Measurements from ENCODE around the gene KRT1. TPM values are rescaled to one million over a fixed set of nuclear protein-coding genes. Genes with fewer than 3 reads are reported as not detected.
A peak's percentile ranks its signal among the peaks of the same experiment; 100 is the strongest.

Gene KRT1
- total RNA-seq, result under 1 TPM; 0.33 to 0.60 TPM

DNA sequence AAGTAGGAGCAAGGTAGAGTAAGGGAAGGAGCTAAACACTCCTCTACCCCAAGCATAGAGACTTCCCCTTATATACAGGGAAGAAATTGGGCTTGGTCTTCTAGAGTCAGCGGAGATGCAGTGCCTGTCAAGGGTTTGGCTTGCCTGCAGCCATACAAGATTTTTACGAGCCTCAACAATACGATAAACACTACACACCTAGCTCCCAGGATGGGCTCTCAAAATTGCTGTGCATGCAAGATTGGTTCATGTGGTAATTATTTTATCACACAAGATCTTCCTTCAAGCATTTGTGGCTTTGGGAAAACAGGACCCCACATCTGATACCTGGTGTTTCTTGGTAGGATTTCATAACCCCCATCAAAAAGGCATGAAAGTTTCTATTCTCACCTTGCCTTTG is at the start of gene KRT1:
Gene KRT1, minus strand, starts transcription at position 45 of the 400 bp plus-strand sequence. CDS start 59 bp downstream, outside the sequence.
- ChIA-PET POLR2A (no interaction called here), CTCF (interaction anchor here (1.7 kb wide), 1 partner anchor 96 kb away, joined by 3 read pairs; the partner anchor contains the start of gene KRT76)
- DNase-seq, result no peak
- H3K4me3 Mint-ChIP-seq, result peak within 1 kb of the TSS; percentile 3
- H3K27ac Mint-ChIP-seq, result peak within 1 kb of the TSS; percentile 3
- no peaks in the 10 kb centered on the region for H3K36me3 Mint-ChIP-seq (ENCODE audit: low read depth)
- peaks cover 28% of the 10 kb centered on the region for H3K27me3 Mint-ChIP-seq
- H3K4me1 Mint-ChIP-seq, result peaks cover 38% of the 10 kb centered on the region
- no peaks in the 10 kb centered on the region for H3K9me3 Mint-ChIP-seq

DNA sequence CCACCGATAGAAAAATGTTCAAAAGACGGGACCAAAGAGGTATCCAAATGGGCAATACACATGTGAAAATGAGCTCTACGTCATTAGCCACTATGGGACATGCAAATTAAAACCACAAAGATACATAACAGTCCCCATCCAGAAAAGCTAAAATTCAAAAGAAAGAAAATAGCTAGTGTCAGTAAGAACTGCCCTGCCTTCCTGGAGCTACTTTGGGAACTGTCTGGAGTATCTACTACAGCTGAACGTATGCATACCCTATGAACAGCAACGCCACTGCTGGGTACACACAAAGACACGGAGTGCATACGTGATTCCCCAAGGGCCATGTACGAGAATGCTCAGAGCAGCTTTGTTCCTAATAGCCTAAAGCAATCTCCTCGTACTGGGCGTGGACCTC is 48.9 kb upstream of the KRT1 start:
- Mint-ChIP-seq H3K4me3 (no peak overlapping the region), H3K36me3 (ENCODE audit: low read depth) (no peaks in the 10 kb centered on the region), H3K9me3 (no peaks in the 10 kb centered on the region), H3K27ac (no peak overlapping the region), H3K4me1 (no peaks in the 10 kb centered on the region), H3K27me3 (peaks cover 13% of the 10 kb centered on the region)
- POLR2A ChIA-PET, result no interaction called here
- no peak for DNase-seq
- CTCF ChIA-PET, result interaction anchor here (0.6 to 1.3 kb wide), 2 partner anchors 14 to 21 kb away, joined by 3 read pairs; no protein-coding TSS in a partner anchor

DNA sequence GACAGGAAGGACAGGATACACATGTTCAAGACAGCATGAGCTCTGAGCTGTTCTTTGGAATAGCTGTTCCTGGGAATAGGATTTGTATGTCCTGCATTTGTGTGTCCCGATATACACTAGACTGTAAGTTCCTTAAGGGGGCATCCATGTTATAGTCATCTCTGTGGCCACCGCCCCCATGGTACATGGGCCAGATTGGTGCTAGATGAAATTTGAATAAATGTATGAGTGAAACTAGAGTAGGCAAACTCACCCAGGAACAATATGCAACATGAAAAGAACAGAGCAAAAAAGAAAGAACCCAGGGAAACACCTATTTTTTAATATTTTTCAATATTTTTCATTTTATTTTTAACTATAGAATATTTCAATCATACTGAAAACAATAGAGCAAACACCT is 48.2 kb upstream of the KRT1 start:
- peaks cover 13% of the 10 kb centered on the region for H3K27me3 Mint-ChIP-seq
- no peaks in the 10 kb centered on the region for H3K4me1 Mint-ChIP-seq
- CTCF ChIA-PET, result interaction anchor here (0.6 to 1.3 kb wide), 2 partner anchors 13 to 21 kb away, joined by 3 read pairs; no protein-coding TSS in a partner anchor
- DNase-seq, result no peak
- H3K36me3 Mint-ChIP-seq (ENCODE audit: low read depth), result no peaks in the 10 kb centered on the region
- POLR2A ChIA-PET, result no interaction called here
- H3K4me3 Mint-ChIP-seq, result no peak overlapping the region
- H3K9me3 Mint-ChIP-seq, result no peaks in the 10 kb centered on the region
- no peak overlapping the region for H3K27ac Mint-ChIP-seq

DNA sequence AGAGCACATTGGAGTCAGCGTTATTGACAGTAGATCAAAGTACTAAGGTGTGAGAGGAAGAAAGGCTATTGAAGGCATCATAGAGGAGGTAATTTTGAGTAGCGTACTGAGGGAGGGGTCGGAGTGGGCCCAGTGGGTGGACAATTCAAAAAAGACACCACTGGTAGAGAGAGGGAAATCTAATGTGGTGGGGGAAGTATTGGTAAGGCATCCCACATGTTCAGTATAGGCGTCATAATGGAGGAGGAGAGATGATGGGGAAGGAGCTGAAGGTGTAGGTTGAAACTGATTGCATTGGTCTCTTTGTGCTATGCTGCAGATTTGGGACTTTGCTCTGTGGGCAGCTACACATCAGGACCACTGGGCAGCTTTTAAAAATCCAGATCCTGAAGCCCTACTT is 46.8 kb upstream of the KRT1 start:
- ChIA-PET CTCF (no interaction called here), POLR2A (no interaction called here)
- no peak for DNase-seq
- Mint-ChIP-seq H3K4me1 (no peaks in the 10 kb centered on the region), H3K27me3 (peaks cover 13% of the 10 kb centered on the region), H3K4me3 (no peak overlapping the region), H3K36me3 (ENCODE audit: low read depth) (no peaks in the 10 kb centered on the region), H3K27ac (no peak overlapping the region), H3K9me3 (no peaks in the 10 kb centered on the region)

DNA sequence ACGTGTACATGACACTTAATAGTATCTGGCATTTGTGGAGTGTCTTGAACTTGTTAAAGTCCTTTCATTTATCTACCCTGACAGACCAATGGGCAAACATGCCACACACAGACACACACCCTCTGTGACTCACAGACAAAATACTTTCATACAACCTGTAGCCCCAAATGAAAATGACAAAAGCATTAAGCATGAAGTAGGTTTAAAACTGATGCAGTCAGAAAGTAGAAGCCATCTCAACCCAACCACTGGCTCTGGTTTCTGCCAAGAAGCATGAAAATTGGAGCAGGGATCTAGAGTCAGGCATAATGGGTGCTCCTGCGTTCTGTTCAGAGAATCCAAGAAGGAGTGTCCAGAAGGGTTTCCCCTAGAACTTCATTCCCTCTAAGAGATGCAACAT is 46.2 kb upstream of the KRT1 start:
- DNase-seq, result no peak
- no peaks in the 10 kb centered on the region for H3K4me1 Mint-ChIP-seq
- H3K4me3 Mint-ChIP-seq, result no peak overlapping the region
- H3K9me3 Mint-ChIP-seq, result no peaks in the 10 kb centered on the region
- POLR2A ChIA-PET, result no interaction called here
- peaks cover 13% of the 10 kb centered on the region for H3K27me3 Mint-ChIP-seq
- CTCF ChIA-PET, result no interaction called here
- H3K27ac Mint-ChIP-seq, result no peak overlapping the region
- no peaks in the 10 kb centered on the region for H3K36me3 Mint-ChIP-seq (ENCODE audit: low read depth)

DNA sequence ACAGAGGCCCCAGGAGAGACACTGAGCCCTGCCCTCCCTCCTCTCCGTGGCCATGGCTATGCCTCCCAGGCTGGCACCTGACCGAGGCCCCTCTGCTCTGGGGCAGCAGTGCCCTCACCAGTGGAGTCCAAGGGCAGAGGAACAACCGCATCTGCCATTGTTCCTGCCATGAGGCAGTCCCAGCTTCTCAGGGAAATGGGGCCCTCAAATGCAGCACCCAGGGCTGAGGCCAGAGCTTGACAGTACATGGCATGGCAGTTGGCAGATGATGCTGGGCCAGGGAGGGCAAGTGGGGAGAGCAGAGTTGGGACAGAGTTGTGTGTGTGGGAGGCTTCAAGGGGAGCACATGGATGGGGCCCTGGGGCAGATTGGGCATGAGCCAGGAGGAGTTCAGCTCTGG is 44.2 kb upstream of the KRT1 start:
- ChIA-PET POLR2A (no interaction called here), CTCF (interaction anchor here (1.4 kb wide), 2 partner anchors 8 to 15 kb away, joined by 3 read pairs; no protein-coding TSS in a partner anchor)
- Mint-ChIP-seq H3K4me3 (no peak overlapping the region), H3K27me3 (peaks cover 13% of the 10 kb centered on the region), H3K27ac (no peak overlapping the region), H3K4me1 (no peaks in the 10 kb centered on the region), H3K36me3 (ENCODE audit: low read depth) (no peaks in the 10 kb centered on the region), H3K9me3 (no peaks in the 10 kb centered on the region)
- no peak for DNase-seq

DNA sequence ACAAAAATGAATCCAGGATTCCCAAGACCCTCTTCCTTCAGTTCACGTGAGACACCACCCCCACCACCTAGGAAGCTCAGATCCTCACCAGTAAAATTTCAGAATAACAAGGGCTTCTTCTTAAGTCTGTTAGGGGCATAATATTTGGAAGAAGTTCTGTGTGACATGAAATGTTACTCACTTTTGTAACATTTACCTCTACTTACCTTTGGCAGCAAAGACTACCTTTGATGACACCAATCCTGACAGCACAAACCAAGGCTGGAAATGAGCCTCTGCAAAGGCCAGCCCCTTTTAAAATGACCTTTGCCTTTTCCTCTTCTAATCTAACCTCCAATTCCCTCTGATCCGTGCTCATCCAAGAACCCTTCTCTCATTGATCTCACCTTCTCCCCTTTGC is 42.5 kb upstream of the KRT1 start:
- ChIA-PET CTCF (no interaction called here), POLR2A (no interaction called here)
- no peak for DNase-seq
- Mint-ChIP-seq H3K36me3 (ENCODE audit: low read depth) (no peaks in the 10 kb centered on the region), H3K27ac (no peak overlapping the region), H3K4me3 (no peak overlapping the region), H3K4me1 (no peaks in the 10 kb centered on the region), H3K9me3 (no peaks in the 10 kb centered on the region), H3K27me3 (peaks cover 8% of the 10 kb centered on the region)

DNA sequence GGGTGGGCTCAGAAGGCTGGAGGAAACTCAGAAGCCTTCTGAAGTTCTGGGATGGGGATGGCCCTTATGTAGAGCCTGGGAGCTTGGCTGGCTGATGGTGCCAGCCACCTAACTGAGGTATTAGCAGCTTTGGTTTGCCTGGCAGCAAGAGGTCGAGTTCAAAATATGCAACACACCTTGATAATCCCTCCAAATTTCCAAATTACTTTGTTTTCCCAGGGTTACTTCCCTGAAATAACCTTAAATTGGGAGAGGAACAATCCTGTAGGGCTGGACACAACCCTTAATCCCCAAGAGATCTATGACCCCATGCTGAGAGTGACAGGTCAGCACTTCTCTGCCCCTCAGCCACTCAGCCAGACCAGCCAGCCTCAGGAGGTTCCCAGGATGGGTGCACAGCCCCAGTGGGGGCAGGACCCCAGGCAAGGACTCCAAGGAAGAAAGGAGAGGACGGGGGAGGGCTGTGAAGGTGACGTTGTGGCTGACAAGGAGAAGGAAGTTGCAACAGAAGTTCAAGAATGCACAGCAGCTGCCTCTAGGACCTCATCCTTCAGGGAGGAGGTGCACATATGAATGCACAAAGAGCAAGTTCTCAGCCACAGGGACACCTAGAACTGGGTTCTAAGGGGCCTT is 41.7 kb upstream of the KRT1 start:
- no peaks in the 10 kb centered on the region for H3K4me1 Mint-ChIP-seq
- H3K4me3 Mint-ChIP-seq, result no peak overlapping the region
- ChIA-PET CTCF (no interaction called here), POLR2A (no interaction called here)
- no peaks in the 10 kb centered on the region for H3K9me3 Mint-ChIP-seq
- H3K27me3 Mint-ChIP-seq, result peaks cover 8% of the 10 kb centered on the region
- no peaks in the 10 kb centered on the region for H3K36me3 Mint-ChIP-seq (ENCODE audit: low read depth)
- DNase-seq, result no peak
- H3K27ac Mint-ChIP-seq, result no peak overlapping the region

DNA sequence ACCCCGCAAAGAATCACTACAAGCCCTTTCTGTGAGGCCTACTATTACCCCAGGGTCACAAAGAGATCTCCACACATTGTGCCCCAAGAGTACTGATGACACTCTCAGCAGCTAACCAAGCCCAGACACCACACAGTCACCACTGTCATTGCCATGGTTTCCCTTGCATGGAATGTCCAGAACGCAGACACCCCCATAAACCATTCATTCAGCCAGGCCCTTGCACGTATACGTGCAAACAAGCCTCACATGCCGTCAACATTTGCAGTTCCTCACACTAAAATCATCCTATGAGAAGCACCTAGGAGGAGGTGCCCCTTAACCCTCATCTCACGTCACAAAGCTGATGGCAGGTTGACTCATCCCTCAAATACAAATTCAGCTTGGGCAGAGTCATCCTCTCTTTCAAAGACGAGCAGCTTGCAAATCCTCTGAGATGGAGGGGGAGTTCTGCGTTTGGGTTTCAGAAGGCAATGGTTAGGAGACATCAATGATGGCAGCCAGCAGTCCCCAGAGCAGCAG is 40.2 kb upstream of the KRT1 start:
- no peak for DNase-seq
- Mint-ChIP-seq H3K4me1 (no peaks in the 10 kb centered on the region), H3K27ac (no peak overlapping the region), H3K27me3 (peaks cover 15% of the 10 kb centered on the region), H3K9me3 (no peaks in the 10 kb centered on the region), H3K4me3 (no peak overlapping the region), H3K36me3 (ENCODE audit: low read depth) (no peaks in the 10 kb centered on the region)
- ChIA-PET POLR2A (no interaction called here), CTCF (interaction anchor here (0.6 to 1.0 kb wide), 2 partner anchors 148 to 154 kb away, joined by 3 read pairs; no protein-coding TSS in a partner anchor)

DNA sequence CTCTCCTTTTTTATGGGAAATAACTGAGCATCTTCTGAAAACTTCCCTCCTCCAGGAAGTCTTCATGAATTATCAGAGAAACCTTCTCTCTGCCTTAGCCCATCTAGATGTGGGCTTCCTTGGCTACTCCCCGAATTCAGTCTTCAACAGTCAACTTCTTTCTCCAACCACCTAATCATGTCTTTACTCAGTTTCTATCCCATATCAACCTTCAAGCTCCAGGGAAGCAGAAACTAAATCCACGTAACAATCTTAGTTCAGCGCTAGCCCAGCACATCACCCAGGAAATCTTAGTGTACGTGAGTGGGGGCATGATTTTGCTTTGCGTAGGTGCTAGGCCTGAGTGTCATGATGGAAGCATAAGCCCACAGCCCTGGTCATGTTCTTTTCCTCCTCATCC is 35.9 kb upstream of the KRT1 start:
- H3K4me1 Mint-ChIP-seq, result peaks cover 11% of the 10 kb centered on the region
- ChIA-PET CTCF (interaction anchor here (0.8 to 1.0 kb wide), 2 partner anchors 9 to 13 kb away, joined by 3 read pairs; no protein-coding TSS in a partner anchor), POLR2A (no interaction called here)
- H3K9me3 Mint-ChIP-seq, result no peaks in the 10 kb centered on the region
- no peak overlapping the region for H3K4me3 Mint-ChIP-seq
- DNase-seq, result no peak
- no peaks in the 10 kb centered on the region for H3K36me3 Mint-ChIP-seq (ENCODE audit: low read depth)
- H3K27ac Mint-ChIP-seq, result no peak overlapping the region
- H3K27me3 Mint-ChIP-seq, result peaks cover 42% of the 10 kb centered on the region

DNA sequence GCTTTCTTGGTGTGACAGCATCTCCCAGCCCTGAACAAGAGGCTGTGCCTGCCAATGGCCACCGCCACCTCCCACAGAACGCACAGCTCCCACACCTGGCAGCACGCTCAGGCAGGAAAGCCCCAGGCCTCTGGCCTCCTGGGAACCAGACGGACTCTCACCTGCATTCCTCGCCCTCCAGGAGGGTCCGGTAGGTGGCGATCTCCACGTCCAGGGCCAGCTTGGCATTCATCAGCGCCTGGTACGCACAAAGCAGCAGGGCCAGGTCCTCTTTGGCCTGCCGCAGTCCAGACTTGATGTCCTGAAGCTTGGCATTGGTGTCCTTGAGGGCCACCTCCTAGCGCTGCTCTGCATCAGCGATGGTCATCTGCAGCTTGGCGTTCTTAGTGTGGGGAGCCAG is 35.2 kb upstream of the KRT1 start:
- POLR2A ChIA-PET, result no interaction called here
- CTCF ChIA-PET, result interaction anchor here (1.0 kb wide), 1 partner anchor 13 kb away, joined by 3 read pairs; no protein-coding TSS in a partner anchor
- Mint-ChIP-seq H3K27me3 (peaks cover 42% of the 10 kb centered on the region), H3K27ac (no peak overlapping the region), H3K36me3 (ENCODE audit: low read depth) (no peaks in the 10 kb centered on the region), H3K4me1 (peaks cover 11% of the 10 kb centered on the region), H3K9me3 (no peaks in the 10 kb centered on the region), H3K4me3 (no peak overlapping the region)
- DNase-seq, result no peak

DNA sequence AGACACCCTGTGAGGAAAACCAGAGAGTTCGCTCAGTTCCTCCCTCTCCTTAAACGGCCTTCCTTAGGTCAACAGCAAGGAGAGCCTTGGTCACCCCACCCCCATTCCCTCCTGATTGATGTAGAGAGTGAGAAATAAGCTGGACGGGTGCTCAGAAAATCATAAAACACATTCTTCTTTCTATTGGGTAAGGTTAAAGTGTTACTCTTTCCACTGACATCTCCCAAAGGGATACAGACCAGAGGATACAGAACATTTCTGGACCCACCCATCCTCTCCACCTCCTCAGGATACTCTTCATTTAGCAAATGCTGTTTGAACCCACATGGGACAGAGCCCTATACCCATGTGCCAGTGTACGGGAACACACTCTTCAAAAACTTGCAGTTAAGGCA is 34.7 kb upstream of the KRT1 start:
- Mint-ChIP-seq H3K9me3 (no peaks in the 10 kb centered on the region), H3K27me3 (peaks cover 42% of the 10 kb centered on the region), H3K4me1 (peaks cover 11% of the 10 kb centered on the region), H3K27ac (no peak overlapping the region), H3K36me3 (ENCODE audit: low read depth) (no peaks in the 10 kb centered on the region), H3K4me3 (peak overlapping the region; percentile 11)
- no peak for DNase-seq
- ChIA-PET CTCF (no interaction called here), POLR2A (no interaction called here)

DNA sequence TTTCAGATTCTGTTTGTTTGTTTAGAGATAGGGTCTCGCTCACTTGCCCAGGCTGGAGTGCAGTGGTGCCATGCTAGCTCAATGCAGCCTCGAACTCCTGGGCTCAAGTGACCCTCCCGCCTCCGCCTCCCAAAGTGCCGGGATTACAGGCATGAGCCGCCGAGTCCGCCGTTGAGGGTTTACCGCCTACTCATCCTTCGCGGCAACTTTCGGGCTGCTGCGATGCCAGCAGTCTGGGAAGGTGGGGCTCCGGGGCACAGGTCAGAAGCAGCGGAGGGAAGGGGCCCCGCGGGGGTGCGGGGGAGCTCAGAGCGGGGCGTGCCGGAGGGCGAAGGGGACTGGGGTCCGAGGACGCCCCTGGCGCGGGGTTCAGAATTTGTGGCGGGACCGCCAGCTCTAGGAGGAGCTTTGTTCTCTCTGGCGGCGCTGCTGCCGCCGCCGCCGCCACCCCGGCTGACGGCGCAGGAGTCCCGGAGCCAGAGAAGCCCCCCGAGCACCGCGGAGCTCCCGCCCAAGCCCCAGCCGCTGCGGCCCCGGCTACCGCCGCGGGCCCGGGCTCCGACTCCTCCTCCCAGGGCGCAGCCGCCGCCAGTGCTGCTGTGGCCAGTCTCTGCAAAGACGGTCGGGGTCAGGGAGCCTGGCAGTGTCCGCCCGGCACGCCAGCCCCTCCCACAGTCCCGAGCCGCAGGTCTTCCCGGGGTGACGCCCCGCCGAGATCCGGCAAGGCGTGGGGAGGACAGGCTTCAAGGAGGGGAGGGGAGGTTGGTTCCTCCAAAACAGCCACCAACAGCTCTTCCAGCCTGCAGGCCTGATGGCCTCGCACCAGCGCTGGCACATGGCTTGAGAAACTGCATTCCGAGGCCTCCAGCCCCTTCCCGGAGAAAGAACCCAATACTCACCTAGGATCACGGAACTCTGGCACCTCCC is 34.0 kb upstream of the KRT1 start:
- peaks cover 11% of the 10 kb centered on the region for H3K4me1 Mint-ChIP-seq
- H3K27me3 Mint-ChIP-seq, result peaks cover 42% of the 10 kb centered on the region
- DNase-seq, result peak; percentile 9
- ChIA-PET CTCF (interaction anchor here (0.5 kb wide), 1 partner anchor 935 kb away, joined by 4 read pairs; no protein-coding TSS in a partner anchor), POLR2A (no interaction called here)
- H3K36me3 Mint-ChIP-seq (ENCODE audit: low read depth), result no peaks in the 10 kb centered on the region
- H3K4me3 Mint-ChIP-seq, result peak overlapping the region; percentile 48
- H3K9me3 Mint-ChIP-seq, result no peaks in the 10 kb centered on the region
- no peak overlapping the region for H3K27ac Mint-ChIP-seq

All from activated CD4-positive, alpha-beta T cell treated with anti-CD3 and anti-CD28 coated beads, Interleukin-2, amount 10 ng/mL, durations not matched to agents 7 days and 5 days (primary cell).